ENCODE results near the gene CCRL2. TPM values are rescaled to one million over a fixed set of nuclear protein-coding genes. Genes with fewer than 3 reads are reported as not detected.
"Not testable (repeated sequence)": the region's sequence is repeated elsewhere in the genome, so short reads cannot be mapped to it uniquely, and the experiment has no call there.

CCRL2 gene
- polyA plus RNA-seq, 4 donors: 10.7 to 13.9 (median 12.2) TPM

DNA sequence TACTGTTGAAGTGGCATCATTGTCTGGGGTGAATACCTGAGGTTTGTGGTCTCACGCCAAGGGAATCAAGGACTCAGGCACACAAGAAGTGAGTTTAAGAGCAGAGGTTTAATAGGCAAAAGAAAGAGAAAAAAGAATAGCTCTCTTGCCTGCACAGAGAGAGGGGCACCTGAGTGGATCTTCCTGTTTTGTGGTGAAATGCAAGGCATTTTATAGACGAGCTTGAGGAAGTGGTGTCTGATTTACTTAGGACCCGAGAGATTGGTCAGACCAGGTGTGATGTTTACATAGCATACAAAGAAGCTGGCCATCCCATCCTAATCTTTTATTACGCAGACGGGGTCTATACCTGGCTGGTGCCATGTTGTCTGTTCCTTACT is 23.1 kb upstream of the CCRL2 start:
- Histone ChIP-seq H3K27me3 (ENCODE audit: control insufficient read depth in 3 of 3, insufficient read depth in 3 of 3, low read length in 3 of 3) (no peaks in the 10 kb centered on the region), H3K4me3 (ENCODE audit: low read depth in 1 of 3, low read length in 3 of 3) (no peak overlapping the region), H3K27ac (ENCODE audit: low read depth in 1 of 3, low read length in 2 of 3) (no peak overlapping the region), H3K9me3 (ENCODE audit: control insufficient read depth in 2 of 2, insufficient read depth in 1 of 2, low read depth in 1 of 2, low read length in 1 of 2) (peaks cover 0 to 6% of the 10 kb centered on the region in 2 donors), H3K4me1 (ENCODE audit: control insufficient read depth in 3 of 3, insufficient read depth in 2 of 3, low read depth in 1 of 3, low read length in 2 of 3) (peaks cover 0 to 11% (median 3%) of the 10 kb centered on the region in 3 donors), H3K36me3 (ENCODE audit: control insufficient read depth in 3 of 3, insufficient read depth in 2 of 3, low read depth in 1 of 3, low read length in 3 of 3) (no peaks in the 10 kb centered on the region)
- FAIRE-seq (no peak), DNase-seq (no peak)
- WGBS, 3 donors: 51 to 59% (median 53%) methylated on average over 5 of the region's 5 CpGs

DNA sequence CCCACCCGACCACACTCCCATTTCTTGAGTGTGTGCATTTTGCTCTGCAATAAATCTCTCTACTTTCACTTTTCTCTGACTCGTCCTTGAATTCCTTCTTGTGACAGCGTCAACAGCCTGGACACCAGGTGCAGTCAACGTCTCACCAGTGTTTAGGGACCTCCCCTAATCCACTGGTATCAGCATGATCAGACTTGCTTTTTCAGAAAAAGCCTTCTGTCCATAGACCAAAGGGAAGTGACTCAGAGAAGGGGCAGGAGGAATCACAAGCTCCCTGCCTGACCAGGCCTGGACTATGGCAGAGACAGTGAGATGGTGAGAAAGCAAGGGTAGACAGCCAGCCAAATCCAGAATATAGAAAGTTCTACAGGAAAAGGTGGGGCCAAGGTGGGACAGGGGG is 20.9 kb upstream of the CCRL2 start:
- peak overlapping the region in 1 of 3 donors; percentile 12 for H3K27ac ChIP-seq (ENCODE audit: low read depth in 1 of 3, low read length in 2 of 3)
- no peaks in the 10 kb centered on the region for H3K27me3 ChIP-seq (ENCODE audit: control insufficient read depth in 3 of 3, insufficient read depth in 3 of 3, low read length in 3 of 3)
- peak; percentile 59 to 79 for DNase-seq
- H3K36me3 ChIP-seq (ENCODE audit: control insufficient read depth in 3 of 3, insufficient read depth in 2 of 3, low read depth in 1 of 3, low read length in 3 of 3): no peaks in the 10 kb centered on the region
- no peak for FAIRE-seq
- WGBS, 3 donors: 9 to 34% (median 14%) methylated on average over 4 of the region's 4 CpGs
- peaks cover 0 to 6% of the 10 kb centered on the region in 2 donors for H3K9me3 ChIP-seq (ENCODE audit: control insufficient read depth in 2 of 2, insufficient read depth in 1 of 2, low read depth in 1 of 2, low read length in 1 of 2)
- H3K4me1 ChIP-seq (ENCODE audit: control insufficient read depth in 3 of 3, insufficient read depth in 2 of 3, low read depth in 1 of 3, low read length in 2 of 3): peaks cover 0 to 8% (median 3%) of the 10 kb centered on the region in 3 donors
- no peak overlapping the region for H3K4me3 ChIP-seq (ENCODE audit: low read depth in 1 of 3, low read length in 3 of 3)

DNA sequence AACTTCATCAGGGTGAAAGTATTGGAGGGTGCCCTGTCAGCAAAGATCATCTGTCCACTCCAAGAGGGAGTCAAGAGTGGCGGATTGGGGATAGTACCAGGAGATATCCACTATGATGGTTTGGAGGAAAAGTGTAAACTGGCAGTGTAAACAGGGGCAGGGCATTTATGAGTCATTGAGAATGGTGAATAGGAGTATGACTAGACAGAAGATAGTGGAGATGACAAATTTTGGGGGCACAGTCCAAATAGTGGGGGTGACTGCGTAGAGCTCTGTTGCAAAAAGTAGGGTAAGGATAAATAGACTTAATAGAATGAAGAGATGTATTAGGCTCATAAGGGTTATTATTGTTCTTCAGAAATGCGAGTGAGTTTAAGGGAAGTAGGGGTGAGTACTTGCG is 18.2 kb upstream of the CCRL2 start:
- not testable (repeated sequence) for H3K27me3 ChIP-seq (ENCODE audit: control insufficient read depth in 3 of 3, insufficient read depth in 3 of 3, low read length in 3 of 3); H3K9me3 ChIP-seq (ENCODE audit: control insufficient read depth in 2 of 2, insufficient read depth in 1 of 2, low read depth in 1 of 2, low read length in 1 of 2); H3K4me1 ChIP-seq (ENCODE audit: control insufficient read depth in 3 of 3, insufficient read depth in 2 of 3, low read depth in 1 of 3, low read length in 2 of 3); FAIRE-seq; H3K4me3 ChIP-seq (ENCODE audit: low read depth in 1 of 3, low read length in 3 of 3); H3K36me3 ChIP-seq (ENCODE audit: control insufficient read depth in 3 of 3, insufficient read depth in 2 of 3, low read depth in 1 of 3, low read length in 3 of 3); DNase-seq; H3K27ac ChIP-seq (ENCODE audit: low read depth in 1 of 3, low read length in 2 of 3)
- WGBS, 3 donors: 91 to 97% (median 93%) methylated on average over 4 of the region's 4 CpGs

DNA sequence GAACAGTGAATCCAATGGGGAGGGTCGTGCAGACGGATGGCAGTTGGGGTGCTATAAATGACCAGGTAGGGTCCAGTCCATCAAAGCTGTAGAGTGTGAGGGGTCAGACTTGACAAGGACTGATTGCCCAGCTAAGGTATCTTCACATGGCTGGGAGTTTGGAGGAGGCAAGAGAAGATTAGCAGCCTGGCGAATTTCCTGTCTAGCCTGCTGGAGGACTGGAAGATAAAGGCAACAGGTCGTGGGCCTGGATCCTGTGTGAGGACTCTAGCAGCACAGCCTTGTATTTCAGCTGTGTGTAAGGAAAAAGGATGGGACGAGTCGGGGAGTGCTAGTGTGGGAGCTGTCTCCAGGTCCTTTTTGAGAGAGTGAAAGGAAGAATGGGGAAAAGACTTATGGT is 17.8 kb upstream of the CCRL2 start:
- peaks cover 0 to 2% (median 0%) of the 10 kb centered on the region in 3 donors for H3K36me3 ChIP-seq (ENCODE audit: control insufficient read depth in 3 of 3, insufficient read depth in 2 of 3, low read depth in 1 of 3, low read length in 3 of 3)
- no peak for FAIRE-seq
- no peak overlapping the region for H3K27ac ChIP-seq (ENCODE audit: low read depth in 1 of 3, low read length in 2 of 3)
- peaks cover 0 to 6% of the 10 kb centered on the region in 2 donors for H3K9me3 ChIP-seq (ENCODE audit: control insufficient read depth in 2 of 2, insufficient read depth in 1 of 2, low read depth in 1 of 2, low read length in 1 of 2)
- no peak for DNase-seq
- no peak overlapping the region for H3K4me3 ChIP-seq (ENCODE audit: low read depth in 1 of 3, low read length in 3 of 3)
- H3K4me1 ChIP-seq (ENCODE audit: control insufficient read depth in 3 of 3, insufficient read depth in 2 of 3, low read depth in 1 of 3, low read length in 2 of 3): peaks cover 0 to 11% (median 0%) of the 10 kb centered on the region in 3 donors
- no peaks in the 10 kb centered on the region for H3K27me3 ChIP-seq (ENCODE audit: control insufficient read depth in 3 of 3, insufficient read depth in 3 of 3, low read length in 3 of 3)
- WGBS, 3 donors: 87 to 89% (median 89%) methylated on average over 6 of the region's 6 CpGs

DNA sequence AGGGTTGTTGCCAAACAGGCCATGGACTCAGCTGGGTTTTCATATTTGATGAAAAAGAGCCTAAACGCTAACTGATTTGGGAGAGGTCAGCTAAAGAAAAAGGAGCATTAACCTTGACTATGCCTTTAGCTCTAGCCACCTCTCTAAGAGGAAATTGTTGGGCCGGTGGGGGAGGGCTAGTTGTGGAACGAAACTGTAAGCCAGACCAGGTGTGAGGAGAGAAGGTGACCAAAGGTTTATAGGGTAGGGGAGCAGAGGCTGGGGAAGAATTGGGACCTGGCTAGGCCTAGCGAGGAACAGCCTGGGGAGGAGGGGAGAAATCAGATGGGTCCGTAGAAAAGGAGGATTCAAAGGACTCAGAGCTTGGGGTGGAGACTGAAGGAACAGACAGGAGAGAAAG is 15.5 kb upstream of the CCRL2 start:
- H3K9me3 ChIP-seq (ENCODE audit: control insufficient read depth in 2 of 2, insufficient read depth in 1 of 2, low read depth in 1 of 2, low read length in 1 of 2); H3K36me3 ChIP-seq (ENCODE audit: control insufficient read depth in 3 of 3, insufficient read depth in 2 of 3, low read depth in 1 of 3, low read length in 3 of 3); H3K4me3 ChIP-seq (ENCODE audit: low read depth in 1 of 3, low read length in 3 of 3); H3K27me3 ChIP-seq (ENCODE audit: control insufficient read depth in 3 of 3, insufficient read depth in 3 of 3, low read length in 3 of 3); DNase-seq; H3K27ac ChIP-seq (ENCODE audit: low read depth in 1 of 3, low read length in 2 of 3); FAIRE-seq: not testable (repeated sequence)
- peaks cover 0 to 16% (median 0%) of the 10 kb centered on the region in 3 donors for H3K4me1 ChIP-seq (ENCODE audit: control insufficient read depth in 3 of 3, insufficient read depth in 2 of 3, low read depth in 1 of 3, low read length in 2 of 3)
- WGBS, 3 donors: 90 to 94% (median 93%) methylated on average over 5 of the region's 5 CpGs

DNA sequence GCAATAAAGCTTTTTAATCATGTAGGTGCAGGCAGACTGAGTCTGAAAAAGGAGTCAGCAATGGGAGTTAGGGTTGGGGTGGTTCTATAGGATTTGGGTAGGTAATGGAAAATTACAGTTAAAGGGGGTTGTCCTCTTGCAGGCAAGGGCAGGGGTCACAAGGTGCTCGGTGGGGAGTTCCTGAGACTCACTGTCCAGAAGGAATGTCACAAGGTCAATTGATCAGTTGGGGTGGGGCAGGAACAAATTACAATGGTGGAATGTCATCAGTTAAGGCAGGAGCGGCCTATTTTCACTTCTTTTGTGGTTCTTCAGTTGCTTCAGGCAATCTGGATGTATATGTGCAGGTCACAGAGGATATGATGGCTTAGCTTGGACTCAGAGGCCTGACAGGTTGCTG is 14.0 kb upstream of the CCRL2 start:
- Histone ChIP-seq H3K36me3 (ENCODE audit: control insufficient read depth in 3 of 3, insufficient read depth in 2 of 3, low read depth in 1 of 3, low read length in 3 of 3) (peaks cover 0 to 2% (median 0%) of the 10 kb centered on the region in 3 donors), H3K27ac (ENCODE audit: low read depth in 1 of 3, low read length in 2 of 3) (no peak overlapping the region), H3K9me3 (ENCODE audit: control insufficient read depth in 2 of 2, insufficient read depth in 1 of 2, low read depth in 1 of 2, low read length in 1 of 2) (peaks cover 0 to under 1% of the 10 kb centered on the region in 2 donors), H3K4me1 (ENCODE audit: control insufficient read depth in 3 of 3, insufficient read depth in 2 of 3, low read depth in 1 of 3, low read length in 2 of 3) (peaks cover 0 to 16% (median 0%) of the 10 kb centered on the region in 3 donors), H3K4me3 (ENCODE audit: low read depth in 1 of 3, low read length in 3 of 3) (no peak overlapping the region), H3K27me3 (ENCODE audit: control insufficient read depth in 3 of 3, insufficient read depth in 3 of 3, low read length in 3 of 3) (no peaks in the 10 kb centered on the region)
- no peak for DNase-seq
- WGBS, 3 donors: 59 to 80% (median 67%) methylated on average over 2 of the region's 2 CpGs
- FAIRE-seq: no peak

DNA sequence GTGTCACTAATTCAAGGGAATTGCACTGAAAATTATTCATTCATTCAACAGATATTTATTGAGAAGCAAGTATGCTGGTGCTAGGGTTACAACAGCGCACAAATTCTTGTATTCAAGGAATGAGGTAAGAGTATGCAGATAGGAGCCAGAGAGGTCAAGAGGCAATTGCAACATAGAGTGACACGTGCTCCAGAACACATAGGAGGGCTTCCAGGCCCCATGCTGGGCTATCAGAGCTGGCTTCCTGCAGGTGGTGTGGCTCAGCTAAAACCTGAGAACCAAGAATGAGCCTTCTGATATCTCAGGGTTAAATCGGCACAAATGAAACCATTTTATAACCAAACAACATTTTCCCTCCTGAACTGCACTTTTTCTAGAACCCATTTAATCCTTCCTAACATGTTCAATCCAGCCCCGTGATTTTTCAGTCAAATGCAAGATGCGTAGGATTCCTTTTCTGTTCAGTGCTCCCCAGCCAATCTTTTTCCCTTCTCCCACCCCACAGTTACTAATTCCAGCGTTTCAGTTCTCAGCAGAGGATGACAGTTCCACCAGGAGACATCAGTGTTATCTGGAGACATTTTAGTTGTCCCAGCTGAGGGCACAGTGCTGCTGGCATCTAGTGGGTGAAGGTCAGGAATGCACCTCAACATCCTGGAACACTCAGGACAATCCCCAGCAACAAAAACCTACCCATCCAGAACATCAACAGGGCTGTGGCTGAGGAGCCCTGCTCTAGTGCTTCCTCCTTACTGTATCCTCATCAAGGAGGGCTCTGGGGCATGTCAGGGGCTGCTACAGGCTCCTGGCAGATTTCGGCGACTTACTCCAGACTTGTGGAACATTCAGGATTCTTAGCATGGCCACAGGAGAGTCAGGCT is 13.3 kb upstream of the CCRL2 start:
- no peaks in the 10 kb centered on the region for H3K27me3 ChIP-seq (ENCODE audit: control insufficient read depth in 3 of 3, insufficient read depth in 3 of 3, low read length in 3 of 3)
- H3K4me1 ChIP-seq (ENCODE audit: control insufficient read depth in 3 of 3, insufficient read depth in 2 of 3, low read depth in 1 of 3, low read length in 2 of 3): peaks cover 0 to 16% (median 0%) of the 10 kb centered on the region in 3 donors
- no peaks in the 10 kb centered on the region for H3K9me3 ChIP-seq (ENCODE audit: control insufficient read depth in 2 of 2, insufficient read depth in 1 of 2, low read depth in 1 of 2, low read length in 1 of 2)
- peak in 1 of 2 donors; percentile 56 for DNase-seq
- no peak overlapping the region for H3K4me3 ChIP-seq (ENCODE audit: low read depth in 1 of 3, low read length in 3 of 3)
- H3K36me3 ChIP-seq (ENCODE audit: control insufficient read depth in 3 of 3, insufficient read depth in 2 of 3, low read depth in 1 of 3, low read length in 3 of 3): peaks cover 0 to 2% (median 0%) of the 10 kb centered on the region in 3 donors
- H3K27ac ChIP-seq (ENCODE audit: low read depth in 1 of 3, low read length in 2 of 3): no peak overlapping the region
- no peak for FAIRE-seq
- 72 to 77% (median 74%) methylated on average over 8 of the region's 8 CpGs for WGBS, 3 donors

DNA sequence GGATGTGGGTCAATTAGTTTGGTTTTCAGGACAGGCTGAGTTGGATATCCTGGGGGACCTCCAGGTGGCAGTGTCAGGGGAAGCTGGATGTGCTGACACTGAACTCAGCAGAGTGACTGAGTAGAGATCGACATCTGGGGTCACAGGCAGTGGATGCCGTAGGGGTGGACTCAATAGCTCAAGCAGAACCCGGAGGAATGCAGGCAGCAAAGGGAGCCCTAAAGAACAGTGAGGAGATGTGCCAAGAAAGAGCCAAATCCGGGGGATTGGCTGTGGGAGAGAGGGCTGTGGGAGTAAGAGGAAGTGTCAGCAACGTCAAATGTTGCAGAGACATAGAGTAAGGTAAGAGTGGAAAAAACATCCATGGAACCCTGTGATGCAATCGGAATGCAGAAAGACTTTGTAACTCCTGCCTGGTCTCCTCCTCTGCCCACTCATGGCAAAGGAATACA is 11.8 kb upstream of the CCRL2 start:
- Histone ChIP-seq H3K36me3 (ENCODE audit: control insufficient read depth in 3 of 3, insufficient read depth in 2 of 3, low read depth in 1 of 3, low read length in 3 of 3) (peaks cover 0 to 2% (median 0%) of the 10 kb centered on the region in 3 donors), H3K4me3 (ENCODE audit: low read depth in 1 of 3, low read length in 3 of 3) (no peak overlapping the region), H3K4me1 (ENCODE audit: control insufficient read depth in 3 of 3, insufficient read depth in 2 of 3, low read depth in 1 of 3, low read length in 2 of 3) (peaks cover 0 to 16% (median 5%) of the 10 kb centered on the region in 3 donors), H3K27me3 (ENCODE audit: control insufficient read depth in 3 of 3, insufficient read depth in 3 of 3, low read length in 3 of 3) (no peaks in the 10 kb centered on the region), H3K9me3 (ENCODE audit: control insufficient read depth in 2 of 2, insufficient read depth in 1 of 2, low read depth in 1 of 2, low read length in 1 of 2) (no peaks in the 10 kb centered on the region), H3K27ac (ENCODE audit: low read depth in 1 of 3, low read length in 2 of 3) (peak overlapping the region in 1 of 3 donors; percentile 25)
- FAIRE-seq (no peak), DNase-seq (peak in 1 of 2 donors; percentile 30)
- 82 to 92% (median 85%) methylated on average over 6 of the region's 6 CpGs for WGBS, 3 donors

All from small intestine (tissue), 7 donors.